Measurements from ENCODE around the gene SPTBN5.

The SPTBN5 gene

DNA sequence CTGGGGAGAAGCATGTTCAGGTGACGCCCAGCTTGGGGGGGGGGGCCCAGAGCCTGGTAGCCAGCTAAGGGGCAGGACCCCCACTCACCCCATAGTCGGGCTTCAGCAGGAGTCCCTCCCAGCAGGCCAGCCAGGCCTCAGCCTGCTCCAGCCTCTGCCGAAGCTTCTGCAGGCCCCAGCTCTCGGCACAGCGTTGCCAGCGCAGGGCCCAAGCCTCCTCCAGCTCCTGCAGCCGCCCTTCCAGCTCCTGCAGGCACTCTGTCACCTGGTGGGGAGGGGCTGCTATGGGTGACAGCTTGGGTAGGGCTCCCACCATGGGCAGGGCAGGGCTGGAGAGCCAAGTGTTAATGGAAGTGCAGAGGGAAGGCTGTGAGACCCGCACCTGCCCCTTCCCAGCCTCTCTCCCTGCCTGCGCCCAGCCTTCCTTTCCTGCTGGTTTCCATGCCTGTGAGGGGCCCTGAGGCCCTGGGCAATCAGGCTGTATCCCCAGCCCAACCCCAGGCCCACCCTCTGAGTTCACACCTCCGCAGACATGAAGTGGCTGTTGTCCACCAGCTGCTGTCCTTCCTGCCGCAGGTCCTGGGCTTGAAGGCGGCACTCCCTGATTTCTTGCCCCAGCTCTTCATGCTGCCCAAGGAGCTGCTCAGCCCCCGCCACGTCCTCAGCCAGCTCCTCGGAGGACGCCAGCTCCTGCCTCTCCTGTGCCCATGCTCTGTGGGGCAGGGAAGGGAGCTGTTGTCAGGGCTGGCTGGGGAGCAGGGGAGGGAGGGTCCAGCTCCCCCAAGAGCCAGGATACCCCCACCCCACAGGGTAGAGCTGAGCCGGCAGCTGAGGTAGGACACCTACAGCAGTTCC is 40.9 kb downstream of the SPTBN5 start:
- Histone ChIP-seq H3K4me3 (ENCODE audit: low read depth in 1 of 2, low read length in 1 of 2) (no peak overlapping the region), H3K4me1 (ENCODE audit: control insufficient read depth in 1 of 2, insufficient read depth in 1 of 2, low read depth in 1 of 2, low read length in 1 of 2) (no peaks in the 10 kb centered on the region), H3K9me3 (no peaks in the 10 kb centered on the region), H3K27ac (no peak overlapping the region), H3K27me3 (peaks cover 12% of the 10 kb centered on the region), H3K36me3 (peaks cover 15% of the 10 kb centered on the region)
- TF ChIP-seq, protein P1, sequence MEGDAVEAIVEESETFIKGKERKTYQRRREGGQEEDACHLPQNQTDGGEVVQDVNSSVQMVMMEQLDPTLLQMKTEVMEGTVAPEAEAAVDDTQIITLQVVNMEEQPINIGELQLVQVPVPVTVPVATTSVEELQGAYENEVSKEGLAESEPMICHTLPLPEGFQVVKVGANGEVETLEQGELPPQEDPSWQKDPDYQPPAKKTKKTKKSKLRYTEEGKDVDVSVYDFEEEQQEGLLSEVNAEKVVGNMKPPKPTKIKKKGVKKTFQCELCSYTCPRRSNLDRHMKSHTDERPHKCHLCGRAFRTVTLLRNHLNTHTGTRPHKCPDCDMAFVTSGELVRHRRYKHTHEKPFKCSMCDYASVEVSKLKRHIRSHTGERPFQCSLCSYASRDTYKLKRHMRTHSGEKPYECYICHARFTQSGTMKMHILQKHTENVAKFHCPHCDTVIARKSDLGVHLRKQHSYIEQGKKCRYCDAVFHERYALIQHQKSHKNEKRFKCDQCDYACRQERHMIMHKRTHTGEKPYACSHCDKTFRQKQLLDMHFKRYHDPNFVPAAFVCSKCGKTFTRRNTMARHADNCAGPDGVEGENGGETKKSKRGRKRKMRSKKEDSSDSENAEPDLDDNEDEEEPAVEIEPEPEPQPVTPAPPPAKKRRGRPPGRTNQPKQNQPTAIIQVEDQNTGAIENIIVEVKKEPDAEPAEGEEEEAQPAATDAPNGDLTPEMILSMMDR (IDR thresholded peaks at IDR 0.05), result no peak

DNA sequence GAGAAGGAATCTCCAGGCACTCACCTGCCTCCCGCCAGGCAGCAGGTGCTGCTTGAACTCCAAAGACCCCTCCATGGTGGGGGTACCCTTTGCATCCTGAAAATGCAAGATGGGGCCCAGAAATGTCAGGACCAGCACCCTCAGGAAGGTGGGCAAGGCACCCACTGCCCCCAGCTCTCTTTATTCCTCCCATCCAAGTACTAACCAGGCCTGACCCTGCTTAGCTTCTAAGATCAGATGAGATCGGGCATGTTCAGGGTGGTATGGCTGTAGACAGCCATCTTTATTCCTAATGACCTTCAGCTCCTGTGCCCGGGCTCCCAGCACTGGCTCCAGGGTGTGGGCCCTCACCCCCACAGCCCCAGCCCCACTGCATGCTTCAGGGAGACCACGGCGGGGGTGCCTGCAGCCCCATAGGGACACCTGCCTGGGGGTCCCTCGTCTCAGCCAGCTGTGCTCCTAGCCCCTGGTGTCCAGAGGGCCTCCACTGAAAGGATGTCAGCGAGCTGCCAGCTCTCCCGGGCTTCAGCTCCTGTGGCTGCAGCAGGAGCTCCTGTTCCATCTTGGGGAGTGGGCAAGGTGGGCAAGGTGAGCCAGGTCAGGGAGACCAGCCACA is 42.0 kb downstream of the SPTBN5 start:
- Histone ChIP-seq H3K4me1 (ENCODE audit: control insufficient read depth in 1 of 2, insufficient read depth in 1 of 2, low read depth in 1 of 2, low read length in 1 of 2) (no peaks in the 10 kb centered on the region), H3K4me3 (ENCODE audit: low read depth in 1 of 2, low read length in 1 of 2) (no peak overlapping the region), H3K27ac (no peak overlapping the region), H3K9me3 (no peaks in the 10 kb centered on the region), H3K27me3 (peaks cover 12% of the 10 kb centered on the region), H3K36me3 (peaks cover 26% of the 10 kb centered on the region)
- TF ChIP-seq, protein P1 (IDR thresholded peaks at IDR 0.05), result no peak

DNA sequence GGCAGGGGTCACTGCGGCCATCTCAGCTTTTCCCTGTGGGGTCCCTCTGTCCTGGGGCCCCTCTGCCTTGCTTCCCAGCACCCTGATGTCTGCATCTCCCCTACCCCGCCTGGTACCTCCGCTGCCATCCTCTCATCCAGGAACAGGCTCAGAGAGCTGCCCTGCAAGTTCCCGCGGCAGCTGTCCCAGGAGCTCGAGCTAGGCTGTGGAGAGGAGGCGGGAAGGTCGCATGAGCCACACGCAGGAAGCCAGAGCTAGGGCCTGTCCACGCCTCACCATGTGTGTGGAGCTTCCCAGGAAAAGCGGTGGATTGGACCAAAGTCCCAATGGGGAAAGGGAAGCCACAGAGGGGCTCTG is 42.7 kb downstream of the SPTBN5 start:
- peaks cover 33% of the 10 kb centered on the region for H3K36me3 ChIP-seq
- TF ChIP-seq, protein P1 (IDR thresholded peaks at IDR 0.05), result no peak
- H3K27ac ChIP-seq, result no peak overlapping the region
- H3K4me3 ChIP-seq (ENCODE audit: low read depth in 1 of 2, low read length in 1 of 2), result no peak overlapping the region
- H3K27me3 ChIP-seq, result peaks cover 12% of the 10 kb centered on the region
- no peaks in the 10 kb centered on the region for H3K9me3 ChIP-seq
- H3K4me1 ChIP-seq (ENCODE audit: control insufficient read depth in 1 of 2, insufficient read depth in 1 of 2, low read depth in 1 of 2, low read length in 1 of 2), result no peaks in the 10 kb centered on the region

DNA sequence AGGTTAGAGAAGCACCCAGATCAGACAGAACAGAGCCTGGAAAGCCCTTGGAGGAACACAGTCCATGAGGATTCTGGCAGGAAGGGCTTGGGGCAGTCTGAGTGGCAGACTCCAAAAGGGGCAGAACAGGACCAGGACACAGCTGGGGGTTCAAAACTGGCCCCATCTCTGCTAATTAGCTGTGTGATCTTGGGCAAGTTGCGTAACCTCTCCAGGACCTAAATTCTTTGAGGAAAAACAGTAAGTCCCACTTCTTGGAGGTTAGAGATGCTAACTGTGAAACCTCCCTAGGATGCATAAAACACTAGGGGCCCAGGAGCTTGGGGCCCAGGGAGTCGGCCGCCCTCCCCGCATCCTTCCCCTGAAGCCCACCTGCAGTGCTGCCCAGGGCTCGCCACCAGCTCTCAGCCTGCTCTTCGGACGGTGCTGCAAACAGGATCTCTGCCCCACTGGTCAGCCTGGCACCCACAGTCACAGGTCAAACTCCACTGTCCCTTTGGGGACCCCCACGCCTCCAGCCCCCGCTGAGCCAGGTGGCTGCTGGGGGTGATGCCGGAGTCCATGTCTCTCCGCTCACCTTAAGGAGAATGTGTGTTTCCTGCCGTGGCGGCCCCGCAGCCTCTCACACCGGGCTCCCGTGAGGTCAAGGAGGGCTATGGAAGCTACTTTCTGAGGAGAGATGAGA is 43.2 kb downstream of the SPTBN5 start:
- TF ChIP-seq, protein P1 (IDR thresholded peaks at IDR 0.05), result no peak
- Histone ChIP-seq H3K9me3 (no peaks in the 10 kb centered on the region), H3K36me3 (peaks cover 38% of the 10 kb centered on the region), H3K27me3 (peaks cover 12% of the 10 kb centered on the region), H3K27ac (no peak overlapping the region), H3K4me1 (ENCODE audit: control insufficient read depth in 1 of 2, insufficient read depth in 1 of 2, low read depth in 1 of 2, low read length in 1 of 2) (no peaks in the 10 kb centered on the region), H3K4me3 (ENCODE audit: low read depth in 1 of 2, low read length in 1 of 2) (no peak overlapping the region)

DNA sequence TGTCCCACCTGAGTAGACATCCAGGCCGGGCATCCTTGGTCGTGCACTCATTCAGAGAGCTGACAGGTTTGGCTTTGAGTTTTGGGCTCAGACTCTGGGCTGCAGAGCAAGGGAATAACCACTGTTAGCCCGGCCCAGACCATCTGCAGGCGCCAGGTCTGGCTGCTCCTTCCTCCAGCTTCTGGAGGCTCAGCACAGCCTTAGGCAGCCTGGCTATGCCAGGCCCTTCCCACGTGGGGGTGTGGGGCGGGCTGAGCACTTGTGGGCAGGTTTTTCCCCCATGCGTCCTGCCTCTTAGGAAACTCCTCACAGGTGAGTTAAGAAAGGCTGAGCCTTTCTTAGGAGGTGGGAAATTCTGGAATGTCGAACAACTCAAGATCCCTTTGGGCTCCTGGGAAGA is 44.0 kb downstream of the SPTBN5 start:
- Histone ChIP-seq H3K27ac (no peak overlapping the region), H3K27me3 (peaks cover 12% of the 10 kb centered on the region), H3K9me3 (no peaks in the 10 kb centered on the region), H3K36me3 (peaks cover 46% of the 10 kb centered on the region), H3K4me1 (ENCODE audit: control insufficient read depth in 1 of 2, insufficient read depth in 1 of 2, low read depth in 1 of 2, low read length in 1 of 2) (no peaks in the 10 kb centered on the region), H3K4me3 (ENCODE audit: low read depth in 1 of 2, low read length in 1 of 2) (no peak overlapping the region)
- TF ChIP-seq, protein P1 (IDR thresholded peaks at IDR 0.05), result no peak
